ENCODE data around the gene TNFAIP6.
"Not testable (repeated sequence)": the region's sequence is repeated elsewhere in the genome, so short reads cannot be mapped to it uniquely, and the experiment has no call there.

Gene TNFAIP6

DNA sequence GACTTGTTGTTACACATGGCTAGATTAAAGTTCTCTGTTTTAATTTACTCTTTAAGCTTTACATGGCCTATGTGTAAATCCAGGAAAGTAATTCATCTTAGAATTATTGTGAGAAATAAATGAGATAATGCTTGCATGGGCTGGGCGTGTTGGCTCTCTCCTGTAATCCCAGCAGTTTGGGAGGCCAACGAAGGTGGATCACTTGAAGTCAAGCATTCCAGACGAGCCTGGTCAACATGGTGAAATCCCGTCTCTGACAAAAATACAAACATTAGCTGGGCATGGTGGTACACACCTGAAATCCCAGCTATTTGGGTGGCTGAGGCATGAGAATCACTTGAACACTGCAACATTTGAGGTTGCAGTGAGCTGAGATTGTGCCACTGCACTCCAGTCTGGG is 48.0 kb downstream of the TNFAIP6 start:
- H3K4me3 ChIP-seq (ENCODE audit: low read depth, low read length), result no peak overlapping the region
- TF ChIP-seq, protein P1, sequence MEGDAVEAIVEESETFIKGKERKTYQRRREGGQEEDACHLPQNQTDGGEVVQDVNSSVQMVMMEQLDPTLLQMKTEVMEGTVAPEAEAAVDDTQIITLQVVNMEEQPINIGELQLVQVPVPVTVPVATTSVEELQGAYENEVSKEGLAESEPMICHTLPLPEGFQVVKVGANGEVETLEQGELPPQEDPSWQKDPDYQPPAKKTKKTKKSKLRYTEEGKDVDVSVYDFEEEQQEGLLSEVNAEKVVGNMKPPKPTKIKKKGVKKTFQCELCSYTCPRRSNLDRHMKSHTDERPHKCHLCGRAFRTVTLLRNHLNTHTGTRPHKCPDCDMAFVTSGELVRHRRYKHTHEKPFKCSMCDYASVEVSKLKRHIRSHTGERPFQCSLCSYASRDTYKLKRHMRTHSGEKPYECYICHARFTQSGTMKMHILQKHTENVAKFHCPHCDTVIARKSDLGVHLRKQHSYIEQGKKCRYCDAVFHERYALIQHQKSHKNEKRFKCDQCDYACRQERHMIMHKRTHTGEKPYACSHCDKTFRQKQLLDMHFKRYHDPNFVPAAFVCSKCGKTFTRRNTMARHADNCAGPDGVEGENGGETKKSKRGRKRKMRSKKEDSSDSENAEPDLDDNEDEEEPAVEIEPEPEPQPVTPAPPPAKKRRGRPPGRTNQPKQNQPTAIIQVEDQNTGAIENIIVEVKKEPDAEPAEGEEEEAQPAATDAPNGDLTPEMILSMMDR (IDR thresholded peaks at IDR 0.05; ENCODE audit: low read depth, low read length), result no peak

DNA sequence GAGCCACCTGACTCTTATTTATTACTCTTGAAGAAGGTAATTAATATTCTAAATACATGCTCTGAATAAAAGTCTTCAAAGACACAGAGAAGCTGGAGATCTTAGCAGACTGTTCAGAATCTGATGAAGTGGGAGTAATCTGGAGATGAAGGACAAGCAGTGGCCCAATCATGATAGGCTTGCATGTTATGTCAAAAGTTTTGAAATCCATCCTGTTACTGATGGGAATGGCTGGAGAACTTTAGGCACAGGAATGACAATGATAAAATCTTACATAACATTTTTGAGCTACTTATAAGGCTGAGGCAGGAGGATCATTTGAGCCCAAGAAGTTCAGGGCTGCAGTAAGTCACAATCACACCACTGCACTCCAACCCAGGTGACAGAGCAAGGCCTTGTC is 49.9 kb downstream of the TNFAIP6 start:
- TF ChIP-seq, protein P1 (IDR thresholded peaks at IDR 0.05; ENCODE audit: low read depth, low read length), result no peak
- no peak overlapping the region for H3K4me3 ChIP-seq (ENCODE audit: low read depth, low read length)

DNA sequence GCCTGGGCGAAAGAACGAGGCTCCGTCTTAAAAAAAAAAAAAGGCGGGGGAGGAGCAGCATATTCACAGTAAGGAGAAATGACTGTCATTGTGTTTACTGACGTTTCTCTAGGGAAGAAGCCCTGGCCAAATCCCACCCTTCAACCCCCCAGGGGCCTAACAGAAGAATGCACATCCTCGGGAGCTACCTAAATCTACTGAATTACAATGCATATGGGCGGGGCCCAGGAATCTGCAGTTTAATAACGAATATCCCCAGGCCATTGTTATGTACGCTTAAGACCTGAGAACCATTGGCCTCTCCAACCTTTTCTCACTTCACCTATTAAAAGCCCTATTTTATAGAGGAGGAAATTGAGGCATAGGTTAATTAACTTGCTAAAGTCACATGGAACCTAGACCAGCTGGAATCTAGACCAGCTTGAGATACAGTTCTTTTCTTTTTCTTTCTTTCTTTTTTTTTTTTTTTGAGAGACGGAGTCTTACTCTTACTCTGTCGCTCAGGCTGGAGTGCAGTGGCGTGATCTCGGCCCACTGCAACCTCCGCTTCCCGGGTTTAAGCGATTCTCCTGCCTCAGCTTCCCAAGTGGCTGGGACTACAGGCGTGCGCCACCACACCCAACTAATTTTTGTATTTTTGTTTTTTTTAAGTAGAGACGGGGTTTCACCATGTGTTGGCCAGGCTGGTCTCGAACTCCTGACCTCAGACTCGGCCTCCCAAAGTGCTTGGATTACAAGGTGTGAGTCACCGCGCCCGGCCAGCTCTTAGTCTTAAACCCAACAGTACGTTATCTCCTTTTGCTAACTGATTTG is 51.6 kb downstream of the TNFAIP6 start:
- TF ChIP-seq, protein P1 (IDR thresholded peaks at IDR 0.05; ENCODE audit: low read depth, low read length), result no peak
- H3K4me3 ChIP-seq (ENCODE audit: low read depth, low read length), result peak overlapping the region; percentile 98

DNA sequence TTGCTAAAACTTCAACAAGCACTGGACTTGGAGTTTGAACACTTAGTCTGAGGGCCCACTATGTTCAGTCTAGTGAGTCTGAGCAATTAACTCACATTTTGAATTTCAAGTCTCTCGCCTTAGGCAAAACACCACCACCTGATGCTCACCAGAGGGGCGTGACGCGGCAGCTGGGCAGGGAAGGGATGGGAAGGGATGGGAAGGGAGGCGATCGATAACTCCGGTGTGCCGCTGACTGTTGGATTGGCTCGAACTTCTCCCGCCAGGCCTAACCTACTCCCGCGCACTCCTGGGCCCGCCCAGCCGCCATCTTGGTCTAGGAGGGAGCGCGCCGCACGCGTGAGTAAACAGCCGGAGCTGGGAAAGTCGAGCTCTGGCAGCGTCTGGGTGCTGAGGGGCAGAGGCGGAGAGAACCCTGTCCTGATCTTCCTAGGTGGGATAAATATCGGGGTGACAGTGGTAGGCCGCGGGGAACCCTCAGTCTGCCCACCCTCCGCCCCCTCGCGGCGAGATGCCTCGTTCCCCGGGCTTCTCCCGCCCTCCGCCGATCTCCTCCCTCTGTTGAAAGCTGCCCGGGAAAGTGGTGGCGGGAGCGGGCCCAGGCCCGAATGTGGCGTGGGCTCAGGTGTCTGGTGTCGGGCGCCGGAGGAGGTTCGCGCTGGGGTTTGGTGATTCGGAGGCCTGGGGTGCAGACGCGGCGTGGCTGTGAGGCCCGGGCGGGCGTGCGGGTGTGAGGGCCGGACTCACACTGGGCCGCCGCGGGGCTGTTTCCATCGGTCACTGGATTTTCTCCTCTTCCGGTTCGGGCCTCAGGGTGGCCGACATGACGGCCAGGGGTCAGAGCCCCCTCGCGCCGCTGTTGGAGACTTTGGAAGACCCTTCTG is 52.5 kb downstream of the TNFAIP6 start, which contains the start of gene RIF1:
Gene RIF1, plus strand, starts transcription at position 302 of the 884 bp plus-strand sequence. Its CDS starts 522 bp downstream, at position 824.
- H3K4me3 ChIP-seq (ENCODE audit: low read depth, low read length), result peak within 1 kb of the TSS; percentile 98
- TF ChIP-seq, protein P1 (IDR thresholded peaks at IDR 0.05; ENCODE audit: low read depth, low read length), result peak; percentile 61

DNA sequence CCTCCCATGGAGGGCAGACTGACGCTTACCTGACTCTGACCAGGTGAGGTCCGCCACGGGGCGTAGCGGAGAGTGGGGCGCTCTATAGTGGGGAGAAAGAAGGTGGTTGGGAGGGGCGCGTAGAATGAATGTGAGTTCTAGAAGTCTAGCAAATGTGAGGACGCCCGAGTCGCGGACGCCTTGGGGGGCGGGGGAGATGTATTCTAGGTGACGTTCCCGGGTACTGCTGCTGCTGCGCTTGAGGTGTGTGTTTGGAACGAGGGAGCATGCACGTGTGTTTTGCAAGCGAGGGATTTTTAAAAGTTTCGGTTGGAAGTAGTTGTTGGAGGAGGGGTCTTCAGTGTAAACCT is 53.1 kb downstream of the TNFAIP6 start:
- peak overlapping the region; percentile 98 for H3K4me3 ChIP-seq (ENCODE audit: low read depth, low read length)
- TF ChIP-seq, protein P1 (IDR thresholded peaks at IDR 0.05; ENCODE audit: low read depth, low read length), result no peak

DNA sequence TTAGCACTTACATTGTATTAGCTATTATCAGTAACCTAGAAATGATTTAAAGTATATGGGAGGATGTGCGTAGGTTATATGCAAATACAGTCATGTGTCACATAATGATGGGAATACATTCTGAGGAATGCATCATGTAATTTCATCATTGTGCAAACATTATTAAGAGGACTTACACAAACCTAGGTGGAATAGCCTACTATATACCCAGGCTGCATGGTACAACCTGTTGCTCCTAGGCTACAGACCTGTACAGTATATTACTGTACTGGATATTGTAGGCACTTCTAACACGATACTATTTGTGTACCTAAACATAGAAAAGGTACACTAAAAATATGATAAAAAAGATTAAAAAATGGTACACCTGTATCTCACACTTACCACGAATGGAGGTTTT is 60.3 kb downstream of the TNFAIP6 start:
- TF ChIP-seq, protein P1 (IDR thresholded peaks at IDR 0.05; ENCODE audit: low read depth, low read length), result no peak
- H3K4me3 ChIP-seq (ENCODE audit: low read depth, low read length), result no peak overlapping the region

DNA sequence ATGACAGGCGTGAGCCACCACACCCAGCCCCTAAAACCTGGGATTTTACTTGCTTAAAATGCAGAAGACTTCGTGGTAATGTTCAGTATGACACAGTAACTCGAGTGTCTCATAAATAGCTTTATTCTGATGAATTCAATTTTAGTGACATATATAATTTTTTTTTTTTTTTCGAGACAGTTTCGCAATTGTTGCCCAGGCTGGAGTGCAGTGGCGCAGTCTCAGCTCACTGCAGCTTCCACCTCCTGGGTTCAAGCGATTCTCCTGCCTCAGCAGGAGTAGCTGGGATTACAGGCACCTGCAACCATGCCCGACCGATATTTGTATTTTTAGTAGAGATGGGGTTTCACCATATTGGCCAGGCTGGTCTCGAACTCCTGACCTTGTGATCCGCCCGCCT is 64.3 kb downstream of the TNFAIP6 start:
- H3K4me3 ChIP-seq (ENCODE audit: low read depth, low read length), result not testable (repeated sequence)

All from WI38 (cell line).